Esophagus squamous epithelium (tissue), 5 donors: ENCODE measurements around the gene PRKAA2. TPM values are rescaled to one million over a fixed set of nuclear protein-coding genes. Genes with fewer than 3 reads are reported as not detected.

Experiments used
- DNase-seq: peaks from one replicate; lab custom pipeline; 2025; lab: John Stamatoyannopoulos, UW
- H3K27ac ChIP-seq, 4 donors: fragments of 200-600 bp; sonication (generic); one replicate each; pipeline ENCODE4 v1.5.1; 2016 to 2019; ENCODE audit warnings: mild to moderate bottlenecking in 1 of 4
- H3K27me3 ChIP-seq, 4 donors: fragments of 200-600 bp; sonication (generic); 1 replicate in 3 of 4; 2 replicates in 1 of 4; pipeline versions ENCODE4 v1.5.1 to v1.6.0; 2017 to 2021; ENCODE audit warnings: antibody characterized with exemption in 1 of 4
- H3K36me3 ChIP-seq, 3 donors: fragments of 200-600 bp; sonication (generic); one replicate each; pipeline ENCODE4 v1.5.1; 2016 to 2019
- H3K4me1 ChIP-seq, 3 donors: fragments of 200-600 bp; sonication (generic); one replicate each; pipeline ENCODE4 v1.5.1; 2017 to 2019
- H3K4me3 ChIP-seq, 4 donors: fragments of 200-600 bp; sonication (generic); 1 replicate in 3 of 4; 2 replicates in 1 of 4; pipeline ENCODE4 v1.5.1; 2016 to 2019; ENCODE audit warnings: mild to moderate bottlenecking in 2 of 4, moderate library complexity in 1 of 4
- H3K9me3 ChIP-seq, 3 donors: fragments of 200-600 bp; sonication (generic); one replicate each; pipeline ENCODE4 v1.5.1; 2016 to 2019
- POLR2A ChIP-seq, 4 donors: fragments of 450-650 bp; IDR thresholded peaks; one replicate each; pipeline ENCODE4 v1.6.1; 2017; ENCODE audit warnings: antibody characterized with exemption in 4 of 4, mild to moderate bottlenecking in 4 of 4, moderate library complexity in 3 of 4
- WGBS, 2 donors: methylation state at CpG; one replicate each; pipeline ENCODE4 v1.1.5; 2018; 5-methylcytosine and 5-hydroxymethylcytosine counted together
- intact Hi-C: fragments of 100-400 bp; cut with DNase I; formaldehyde crosslinking; loops from one replicate; pipeline ENCODE4 v1.15.0; 2022
- total RNA-seq, 4 donors: library from RNA; depleted of rRNA; stranded (reverse); fragments of >200 nt; gene quantifications; one replicate each; pipeline ENCODE4 v1.1.0, GENCODE V29; 2016
- TF ChIP-seq, protein P1 (sequence below), 6 experiments: fragments of 450-650 bp in 4 of 6; fragments of 200-600 bp in 2 of 6; sonication (generic) in 2 of 6; IDR thresholded peaks; one replicate each; pipeline ENCODE4 v1.5.1; 2016 to 2019; ENCODE audit warnings: antibody characterized with exemption in 6 of 6, mild to moderate bottlenecking in 4 of 6, moderate library complexity in 4 of 6
- donor health status: DM: yes; HTN: yes; CAD: no.

PRKAA2 gene
- total RNA-seq, 4 donors from 2014 or later: 1.1 to 9.0 (median 3.4) TPM

DNA sequence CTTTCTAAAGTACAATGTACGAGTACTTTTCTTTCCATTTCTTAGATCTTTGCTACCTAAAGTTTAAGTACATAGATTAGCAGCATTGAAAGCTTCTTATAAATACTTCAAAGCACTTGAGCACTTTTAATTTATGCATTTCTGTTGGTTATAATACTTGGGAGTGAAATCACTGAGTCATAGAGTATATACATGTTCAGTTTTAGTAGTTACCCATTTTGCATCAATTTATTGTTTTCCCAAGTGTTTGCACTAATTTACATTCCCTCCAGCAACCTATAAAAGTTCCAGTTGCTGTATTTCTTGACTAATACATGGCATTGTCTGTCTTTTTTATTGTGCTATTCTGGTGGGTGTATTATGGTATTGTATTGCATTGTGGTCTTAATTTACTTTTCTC, 20.3 kb downstream of the PRKAA2 start:
- no peaks in the 10 kb centered on the region for H3K4me1 ChIP-seq
- no peak overlapping the region for H3K27ac ChIP-seq
- no peaks in the 10 kb centered on the region for H3K9me3 ChIP-seq
- DNase-seq: no peak
- no peak for TF ChIP-seq POLR2A (IDR thresholded peaks at IDR 0.05)
- TF ChIP-seq, protein P1, sequence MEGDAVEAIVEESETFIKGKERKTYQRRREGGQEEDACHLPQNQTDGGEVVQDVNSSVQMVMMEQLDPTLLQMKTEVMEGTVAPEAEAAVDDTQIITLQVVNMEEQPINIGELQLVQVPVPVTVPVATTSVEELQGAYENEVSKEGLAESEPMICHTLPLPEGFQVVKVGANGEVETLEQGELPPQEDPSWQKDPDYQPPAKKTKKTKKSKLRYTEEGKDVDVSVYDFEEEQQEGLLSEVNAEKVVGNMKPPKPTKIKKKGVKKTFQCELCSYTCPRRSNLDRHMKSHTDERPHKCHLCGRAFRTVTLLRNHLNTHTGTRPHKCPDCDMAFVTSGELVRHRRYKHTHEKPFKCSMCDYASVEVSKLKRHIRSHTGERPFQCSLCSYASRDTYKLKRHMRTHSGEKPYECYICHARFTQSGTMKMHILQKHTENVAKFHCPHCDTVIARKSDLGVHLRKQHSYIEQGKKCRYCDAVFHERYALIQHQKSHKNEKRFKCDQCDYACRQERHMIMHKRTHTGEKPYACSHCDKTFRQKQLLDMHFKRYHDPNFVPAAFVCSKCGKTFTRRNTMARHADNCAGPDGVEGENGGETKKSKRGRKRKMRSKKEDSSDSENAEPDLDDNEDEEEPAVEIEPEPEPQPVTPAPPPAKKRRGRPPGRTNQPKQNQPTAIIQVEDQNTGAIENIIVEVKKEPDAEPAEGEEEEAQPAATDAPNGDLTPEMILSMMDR (IDR thresholded peaks at IDR 0.05): no peak
- no peak overlapping the region for H3K4me3 ChIP-seq
- intact Hi-C loops: no loop called here
- WGBS, 2 donors: 92 to 95% methylated on average over 1 of the region's 1 CpG
- no peaks in the 10 kb centered on the region for H3K36me3 ChIP-seq
- H3K27me3 ChIP-seq: no peaks in the 10 kb centered on the region

DNA sequence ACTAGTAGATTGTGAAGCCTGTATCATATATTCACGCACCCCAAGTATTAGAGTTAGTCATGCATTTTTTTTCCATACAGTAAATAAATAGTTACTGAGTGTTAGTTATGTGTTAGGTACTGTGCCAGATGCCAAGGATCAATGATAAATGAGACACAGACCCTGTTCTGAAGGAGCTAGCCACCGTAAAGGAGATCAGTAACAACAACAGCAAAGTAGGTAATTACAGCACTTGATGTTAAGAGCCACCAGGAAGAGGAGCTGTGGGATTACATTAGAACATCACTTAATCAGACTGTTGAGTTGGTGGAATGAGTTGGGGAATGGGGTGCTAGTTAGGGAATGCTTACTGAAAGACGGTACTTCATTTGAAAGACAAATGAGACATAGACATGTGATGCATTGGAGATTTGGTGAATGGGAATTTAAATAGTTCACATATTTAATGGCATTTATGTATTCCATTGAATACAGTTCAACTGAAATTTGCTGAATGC, 21.0 kb downstream of the PRKAA2 start:
- 73 to 87% methylated on average over 3 of the region's 3 CpGs for WGBS, 2 donors
- Histone ChIP-seq H3K9me3 (no peaks in the 10 kb centered on the region), H3K36me3 (no peaks in the 10 kb centered on the region), H3K4me1 (no peaks in the 10 kb centered on the region), H3K4me3 (no peak overlapping the region), H3K27me3 (no peaks in the 10 kb centered on the region), H3K27ac (no peak overlapping the region)
- intact Hi-C loops: no loop called here
- TF ChIP-seq POLR2A (IDR thresholded peaks at IDR 0.05): no peak
- TF ChIP-seq, protein P1 (IDR thresholded peaks at IDR 0.05): no peak
- no peak for DNase-seq

DNA sequence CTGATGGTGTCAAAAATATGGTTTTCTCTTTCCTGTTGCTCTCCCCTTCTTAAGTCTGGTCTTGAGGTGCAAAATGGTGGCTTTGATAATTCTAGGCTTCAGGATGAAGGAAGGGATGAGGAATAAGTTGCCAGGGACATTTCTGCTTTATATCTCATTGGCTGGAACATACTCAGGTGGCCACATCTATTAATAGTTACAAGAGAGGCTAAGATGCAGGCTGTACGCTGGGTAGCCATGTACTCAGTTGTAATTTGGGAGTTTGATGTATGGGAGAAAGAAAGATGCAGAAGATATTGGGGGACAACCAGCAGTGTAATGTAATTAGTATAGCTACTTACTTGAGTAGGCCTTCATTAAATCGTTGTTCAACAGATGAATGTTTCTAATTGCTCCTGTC, 25.2 kb downstream of the PRKAA2 start:
- no peak overlapping the region for H3K4me3 ChIP-seq
- no peak for DNase-seq
- no peaks in the 10 kb centered on the region for H3K9me3 ChIP-seq
- intact Hi-C loops: no loop called here
- no peak overlapping the region for H3K27ac ChIP-seq
- 85 to 92% methylated on average over 2 of the region's 2 CpGs for WGBS, 2 donors
- H3K27me3 ChIP-seq: no peaks in the 10 kb centered on the region
- no peaks in the 10 kb centered on the region for H3K4me1 ChIP-seq
- no peaks in the 10 kb centered on the region for H3K36me3 ChIP-seq
- TF ChIP-seq POLR2A (IDR thresholded peaks at IDR 0.05): no peak
- TF ChIP-seq, protein P1 (IDR thresholded peaks at IDR 0.05): no peak

DNA sequence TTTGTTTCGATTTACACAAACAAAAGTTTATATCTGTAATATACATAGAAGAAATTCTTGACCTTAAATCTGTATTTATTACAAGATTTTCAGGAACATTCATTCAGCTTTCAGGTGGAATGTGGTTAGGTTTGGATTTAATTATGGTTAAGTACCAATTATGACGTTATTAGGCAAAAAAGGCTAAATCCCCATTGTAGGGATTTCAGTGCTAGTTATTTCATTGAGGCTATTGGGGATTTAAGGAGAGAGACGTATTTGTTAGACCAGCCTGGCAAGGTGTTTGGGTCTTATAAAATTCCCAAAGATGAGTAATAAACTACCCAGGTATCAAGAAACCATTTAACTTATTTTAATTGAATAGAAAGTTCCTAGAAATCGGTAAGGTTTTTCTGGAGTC, 26.0 kb downstream of the PRKAA2 start:
- intact Hi-C loops: no loop called here
- TF ChIP-seq, protein P1 (IDR thresholded peaks at IDR 0.05): no peak
- TF ChIP-seq POLR2A (IDR thresholded peaks at IDR 0.05): no peak
- no peak for DNase-seq
- H3K4me3 ChIP-seq: no peak overlapping the region
- H3K9me3 ChIP-seq: no peaks in the 10 kb centered on the region
- no peaks in the 10 kb centered on the region for H3K4me1 ChIP-seq
- 78 to 81% methylated on average over 4 of the region's 4 CpGs for WGBS, 2 donors
- no peaks in the 10 kb centered on the region for H3K27me3 ChIP-seq
- no peak overlapping the region for H3K27ac ChIP-seq
- no peaks in the 10 kb centered on the region for H3K36me3 ChIP-seq

DNA sequence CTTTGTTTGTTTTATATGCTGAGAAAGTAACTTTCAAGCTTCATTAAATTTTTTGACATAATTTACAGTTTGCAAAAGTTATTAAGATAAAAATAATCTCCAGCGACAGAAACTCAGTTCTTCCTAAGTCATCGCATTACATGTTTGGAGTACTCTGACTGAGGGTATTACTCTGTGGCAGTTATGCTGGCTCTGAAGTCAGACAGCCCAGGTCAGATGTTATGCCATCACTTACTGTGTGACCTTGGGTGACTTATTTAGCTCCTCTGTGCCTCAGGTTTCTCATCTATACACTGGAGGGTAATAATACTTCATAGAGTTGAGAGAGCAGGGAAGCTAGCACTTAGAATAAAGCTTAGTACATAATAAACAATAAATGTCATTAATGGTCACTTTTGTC, 26.4 kb downstream of the PRKAA2 start:
- 77 to 89% methylated on average over 2 of the region's 2 CpGs for whole genome bisulfite sequencing, 2 donors
- Histone ChIP-seq H3K27ac (no peak overlapping the region), H3K36me3 (no peaks in the 10 kb centered on the region), H3K9me3 (no peaks in the 10 kb centered on the region), H3K4me1 (no peaks in the 10 kb centered on the region), H3K4me3 (no peak overlapping the region), H3K27me3 (no peaks in the 10 kb centered on the region)
- DNase-seq: no peak
- intact Hi-C loops: no loop called here
- TF ChIP-seq, protein P1 (IDR thresholded peaks at IDR 0.05): no peak
